BJ (cell line): ENCODE measurements around the gene LRP1-AS. TPM values are rescaled to one million over a fixed set of nuclear protein-coding genes. Genes with fewer than 3 reads are reported as not detected.

ENCODE experiments used
- CTCF ChIA-PET: fragments of 350-600 bp; formaldehyde crosslinking; extraction: SDS; loops from one replicate; lab custom pipeline; 2021; ENCODE audit warnings: antibody characterized with exemption, inconsistent platforms; lab: Yijun Ruan, JAX
- POLR2A ChIA-PET: fragments of 300-600 bp; sonication (Branson Sonifier 250); formaldehyde crosslinking; extraction: SDS; loops from one replicate; lab custom pipeline; 2021; ENCODE audit warnings: antibody characterized with exemption; lab: Charles Lee
- DNase-seq: peaks from one replicate; pipeline ENCODE4 v3.0.0-alpha.2; 2011; ENCODE audit warnings: low read depth
- H3K27me3 ChIP-seq: 2 replicates; pipeline ENCODE4 v1.6.0; 2011; ENCODE audit warnings: low read length; ENCODE audit not compliant: control insufficient read depth, insufficient read depth
- H3K36me3 ChIP-seq: 2 replicates; pipeline ENCODE4 v1.5.1; 2011; ENCODE audit warnings: low read length; ENCODE audit not compliant: control insufficient read depth, insufficient read depth
- H3K4me3 ChIP-seq: 2 replicates; pipeline ENCODE4 v1.5.1; 2011; ENCODE audit warnings: low read depth, mild to moderate bottlenecking, control low read depth, low read length
- polyA plus RNA-seq: library from polyadenylated mRNA; depleted of rRNA; stranded (reverse); fragments of >200 nt; gene quantifications from 2 replicates; pipeline ENCODE4 v1.2.3, GENCODE V29; 2011
- TF ChIP-seq, protein P1 (sequence below): IDR thresholded peaks from 2 replicates; pipeline ENCODE4 v1.5.1; 2011; ENCODE audit warnings: low read depth, mild to moderate bottlenecking, control low read depth, inconsistent platforms, low read length, moderate library complexity; ENCODE audit not compliant: insufficient read depth

The LRP1-AS gene
- polyA plus RNA-seq, 1 experiment, result not detected

DNA sequence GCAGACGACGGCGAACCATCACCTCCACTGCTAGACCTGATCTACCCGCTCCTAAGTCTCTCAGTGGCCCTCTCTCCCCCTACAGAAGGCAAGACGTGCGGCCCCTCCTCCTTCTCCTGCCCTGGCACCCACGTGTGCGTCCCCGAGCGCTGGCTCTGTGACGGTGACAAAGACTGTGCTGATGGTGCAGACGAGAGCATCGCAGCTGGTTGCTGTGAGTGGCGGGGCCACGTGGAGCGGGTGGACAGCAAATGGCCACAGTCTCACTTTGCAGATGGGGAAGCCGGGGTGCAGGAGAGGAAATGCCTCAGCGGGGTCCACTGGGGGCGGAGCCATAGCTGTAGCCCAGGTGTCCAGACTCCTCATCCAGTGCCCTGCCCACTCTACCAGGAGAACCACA is 47.8 kb upstream of the LRP1-AS start:
- POLR2A ChIA-PET, result no interaction called here
- CTCF ChIA-PET, result interaction anchor here (0.6 to 4.8 kb wide), 4 partner anchors 12 to 266 kb away, joined by 3 to 33 read pairs (median 5); no protein-coding TSS in a partner anchor
- no peak for DNase-seq
- Histone ChIP-seq H3K27me3 (no peaks in the 10 kb centered on the region), H3K4me3 (no peak overlapping the region), H3K36me3 (peaks cover 99% of the 10 kb centered on the region)
- TF ChIP-seq, protein P1, sequence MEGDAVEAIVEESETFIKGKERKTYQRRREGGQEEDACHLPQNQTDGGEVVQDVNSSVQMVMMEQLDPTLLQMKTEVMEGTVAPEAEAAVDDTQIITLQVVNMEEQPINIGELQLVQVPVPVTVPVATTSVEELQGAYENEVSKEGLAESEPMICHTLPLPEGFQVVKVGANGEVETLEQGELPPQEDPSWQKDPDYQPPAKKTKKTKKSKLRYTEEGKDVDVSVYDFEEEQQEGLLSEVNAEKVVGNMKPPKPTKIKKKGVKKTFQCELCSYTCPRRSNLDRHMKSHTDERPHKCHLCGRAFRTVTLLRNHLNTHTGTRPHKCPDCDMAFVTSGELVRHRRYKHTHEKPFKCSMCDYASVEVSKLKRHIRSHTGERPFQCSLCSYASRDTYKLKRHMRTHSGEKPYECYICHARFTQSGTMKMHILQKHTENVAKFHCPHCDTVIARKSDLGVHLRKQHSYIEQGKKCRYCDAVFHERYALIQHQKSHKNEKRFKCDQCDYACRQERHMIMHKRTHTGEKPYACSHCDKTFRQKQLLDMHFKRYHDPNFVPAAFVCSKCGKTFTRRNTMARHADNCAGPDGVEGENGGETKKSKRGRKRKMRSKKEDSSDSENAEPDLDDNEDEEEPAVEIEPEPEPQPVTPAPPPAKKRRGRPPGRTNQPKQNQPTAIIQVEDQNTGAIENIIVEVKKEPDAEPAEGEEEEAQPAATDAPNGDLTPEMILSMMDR, result no peak

DNA sequence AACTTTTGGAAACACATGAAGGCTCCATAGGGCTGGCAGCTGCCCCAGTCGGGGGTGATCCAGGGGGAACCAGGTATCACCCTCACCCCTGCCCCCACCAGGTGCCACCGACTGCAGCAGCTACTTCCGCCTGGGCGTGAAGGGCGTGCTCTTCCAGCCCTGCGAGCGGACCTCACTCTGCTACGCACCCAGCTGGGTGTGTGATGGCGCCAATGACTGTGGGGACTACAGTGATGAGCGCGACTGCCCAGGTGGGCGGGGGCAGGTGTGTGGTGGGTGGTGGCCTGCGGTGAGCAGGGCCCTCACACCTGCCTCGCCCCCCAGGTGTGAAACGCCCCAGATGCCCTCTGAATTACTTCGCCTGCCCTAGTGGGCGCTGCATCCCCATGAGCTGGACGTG is 46.8 kb upstream of the LRP1-AS start:
- H3K36me3 ChIP-seq, result peaks cover 98% of the 10 kb centered on the region
- no peak overlapping the region for H3K4me3 ChIP-seq
- no peak for DNase-seq
- TF ChIP-seq, protein P1, result no peak
- ChIA-PET POLR2A (no interaction called here), CTCF (interaction anchor here (0.6 to 1.2 kb wide), 3 partner anchors 20 to 82 kb away, joined by 3 to 4 read pairs (median 3); no protein-coding TSS in a partner anchor)
- no peaks in the 10 kb centered on the region for H3K27me3 ChIP-seq

DNA sequence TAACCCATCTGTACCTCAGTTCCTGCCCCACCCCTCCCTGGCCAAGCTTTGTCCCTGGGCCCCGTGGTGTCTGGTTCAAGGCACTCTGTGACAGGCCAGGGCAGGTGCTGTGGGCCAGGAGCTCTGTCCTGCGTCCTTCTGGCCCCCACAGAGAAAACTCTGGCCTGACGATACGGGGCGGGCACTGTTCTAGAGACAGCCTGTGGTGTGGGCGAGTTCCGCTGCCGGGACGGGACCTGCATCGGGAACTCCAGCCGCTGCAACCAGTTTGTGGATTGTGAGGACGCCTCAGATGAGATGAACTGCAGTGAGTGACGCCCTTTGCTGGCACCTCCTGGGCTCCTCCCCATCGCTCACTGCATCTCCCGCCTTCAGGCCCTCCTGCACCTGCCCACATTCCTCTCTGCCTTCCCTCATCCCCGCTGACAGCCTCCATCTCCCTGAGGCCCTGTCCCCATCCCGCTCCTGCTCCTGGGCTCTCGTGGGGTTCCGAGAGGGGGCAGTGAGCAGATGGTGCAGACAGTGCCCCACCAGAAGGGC is 46.4 kb upstream of the LRP1-AS start:
- no peak for DNase-seq
- CTCF ChIA-PET, result interaction anchor here (0.6 to 1.6 kb wide), 6 partner anchors 11 to 81 kb away, joined by 3 to 7 read pairs (median 4); no protein-coding TSS in a partner anchor
- POLR2A ChIA-PET, result no interaction called here
- no peak overlapping the region for H3K4me3 ChIP-seq
- H3K36me3 ChIP-seq, result peaks cover 98% of the 10 kb centered on the region
- H3K27me3 ChIP-seq, result no peaks in the 10 kb centered on the region
- TF ChIP-seq, protein P1, result no peak

DNA sequence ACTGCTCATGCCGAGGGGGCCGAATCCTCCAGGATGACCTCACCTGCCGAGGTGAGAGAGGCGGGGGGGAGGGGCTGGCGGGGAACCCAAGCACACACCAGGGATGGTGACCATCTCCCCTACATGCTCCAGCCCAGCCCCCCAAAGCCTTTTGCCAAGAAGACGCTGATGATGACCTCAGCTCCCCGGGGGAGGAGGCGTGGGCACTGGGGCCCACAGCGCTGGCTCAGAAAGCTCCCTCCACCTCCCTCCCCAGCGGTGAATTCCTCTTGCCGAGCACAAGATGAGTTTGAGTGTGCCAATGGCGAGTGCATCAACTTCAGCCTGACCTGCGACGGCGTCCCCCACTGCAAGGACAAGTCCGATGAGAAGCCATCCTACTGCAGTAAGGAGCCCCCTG is 45.5 kb upstream of the LRP1-AS start:
- CTCF ChIA-PET, result interaction anchor here (0.6 to 1.6 kb wide), 4 partner anchors 10 to 51 kb away, joined by 3 to 7 read pairs (median 4); no protein-coding TSS in a partner anchor
- TF ChIP-seq, protein P1, result no peak
- POLR2A ChIA-PET, result no interaction called here
- Histone ChIP-seq H3K36me3 (peaks cover 98% of the 10 kb centered on the region), H3K4me3 (no peak overlapping the region), H3K27me3 (no peaks in the 10 kb centered on the region)
- no peak for DNase-seq

DNA sequence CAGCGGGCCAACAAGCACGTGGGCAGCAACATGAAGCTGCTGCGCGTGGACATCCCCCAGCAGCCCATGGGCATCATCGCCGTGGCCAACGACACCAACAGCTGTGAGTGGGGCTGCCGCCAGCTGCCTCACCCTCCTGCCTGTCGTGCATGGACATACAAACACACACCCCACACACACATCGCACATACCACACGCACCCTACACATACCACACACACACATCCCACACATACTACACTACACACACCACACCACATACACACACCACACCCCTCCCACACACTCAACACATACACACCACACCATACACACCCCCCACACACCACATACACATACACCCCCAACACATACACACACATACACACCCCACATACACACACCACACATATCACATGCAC is 44.0 kb upstream of the LRP1-AS start:
- ChIA-PET CTCF (interaction anchor here (0.6 to 12.5 kb wide), 5 partner anchors 8 to 79 kb away, joined by 3 to 181 read pairs (median 3); partner anchors contain the start of gene LRP1), POLR2A (no interaction called here)
- TF ChIP-seq, protein P1, result no peak
- DNase-seq, result no peak
- peaks cover 95% of the 10 kb centered on the region for H3K36me3 ChIP-seq
- H3K27me3 ChIP-seq, result no peaks in the 10 kb centered on the region
- H3K4me3 ChIP-seq, result no peak overlapping the region
